HUES64 (cell line): ENCODE measurements around the gene PITX1.

ENCODE experiments used
- H3K27ac ChIP-seq: 2 replicates; pipeline ENCODE4 v1.7.0; 2013; ENCODE audit warnings: low read depth, low read length, inconsistent platforms
- H3K27me3 ChIP-seq: 2 replicates; pipeline ENCODE4 v1.6.1; 2013; ENCODE audit warnings: mild to moderate bottlenecking, low read length; ENCODE audit not compliant: insufficient read depth
- H3K36me3 ChIP-seq: 2 replicates; pipeline ENCODE4 v1.6.1; 2013; ENCODE audit warnings: mild to moderate bottlenecking, low read length; ENCODE audit not compliant: insufficient read depth
- H3K4me1 ChIP-seq: 2 replicates; pipeline ENCODE4 v1.6.1; 2013; ENCODE audit warnings: mild to moderate bottlenecking, low read length, moderate library complexity; ENCODE audit not compliant: insufficient read depth
- H3K4me3 ChIP-seq: 2 replicates; pipeline ENCODE4 v1.5.1; 2013; ENCODE audit warnings: mild to moderate bottlenecking, low read length, moderate library complexity
- H3K9ac ChIP-seq: 2 replicates; pipeline ENCODE4 v1.6.1; 2013; ENCODE audit warnings: mild to moderate bottlenecking, low read depth, low read length
- H3K9me3 ChIP-seq: 2 replicates; pipeline ENCODE4 v1.6.1; 2013; ENCODE audit warnings: low read depth, low read length; ENCODE audit not compliant: insufficient read depth
- WGBS: fragments of 150-250, 120-280 bp; methylation state at CpG from one replicate; pipeline ENCODE4 v1.1.7; 2013; ENCODE audit warnings: missing lambda C conversion rate; 5-methylcytosine and 5-hydroxymethylcytosine counted together

Gene PITX1

GRCh38 chr5:135069895-135070657 is 36.0 kb upstream of the PITX1 start:
- H3K4me1 ChIP-seq, result peaks cover 15% of the 10 kb centered on the region; the same call in 1 of the 2 replicates
- no peak overlapping the region for H3K4me3 ChIP-seq
- no peaks in the 10 kb centered on the region for H3K36me3 ChIP-seq
- no peak overlapping the region for H3K27ac ChIP-seq
- H3K9ac ChIP-seq, result no peak overlapping the region
- 79% methylated on average over 19 of the region's 19 CpGs for WGBS
- H3K27me3 ChIP-seq, result peaks cover 99% of the 10 kb centered on the region
- H3K9me3 ChIP-seq, result no peaks in the 10 kb centered on the region

GRCh38 chr5:135069016-135069770 is 35.2 kb upstream of the PITX1 start:
- H3K9ac ChIP-seq, result no peak overlapping the region
- H3K36me3 ChIP-seq, result no peaks in the 10 kb centered on the region
- no peak overlapping the region for H3K27ac ChIP-seq
- peaks cover 15% of the 10 kb centered on the region; the same call in 1 of the 2 replicates for H3K4me1 ChIP-seq
- 51% methylated on average over 15 of the region's 15 CpGs for WGBS
- H3K4me3 ChIP-seq, result no peak overlapping the region
- H3K27me3 ChIP-seq, result peaks cover 99% of the 10 kb centered on the region
- no peaks in the 10 kb centered on the region for H3K9me3 ChIP-seq

- H3K36me3 ChIP-seq, result no peaks in the 10 kb centered on the region
- WGBS, result 82% methylated on average over 9 of the region's 9 CpGs
- no peak overlapping the region for H3K27ac ChIP-seq
- no peak overlapping the region for H3K9ac ChIP-seq
- peaks cover 10% of the 10 kb centered on the region; the same call in 1 of the 2 replicates for H3K4me1 ChIP-seq
- H3K9me3 ChIP-seq, result no peaks in the 10 kb centered on the region
- no peak overlapping the region for H3K4me3 ChIP-seq
- peaks cover 94% of the 10 kb centered on the region for H3K27me3 ChIP-seq
These were observed 33.6 kb upstream of the PITX1 start for GRCh38 chr5:135067587-135067986.

GRCh38 chr5:135066781-135067180 is 32.8 kb upstream of the PITX1 start:
- no peak overlapping the region for H3K4me3 ChIP-seq
- H3K36me3 ChIP-seq, result no peaks in the 10 kb centered on the region
- no peaks in the 10 kb centered on the region for H3K9me3 ChIP-seq
- peaks cover 6% of the 10 kb centered on the region; the same call in 1 of the 2 replicates for H3K4me1 ChIP-seq
- H3K27ac ChIP-seq, result no peak overlapping the region
- 90% methylated on average over 5 of the region's 5 CpGs for WGBS
- peaks cover 88% of the 10 kb centered on the region for H3K27me3 ChIP-seq
- no peak overlapping the region for H3K9ac ChIP-seq

- 89% methylated on average over 14 of the region's 16 CpGs for WGBS
- Histone ChIP-seq H3K27me3 (peaks cover 77% of the 10 kb centered on the region), H3K36me3 (no peaks in the 10 kb centered on the region), H3K9ac (no peak overlapping the region), H3K4me3 (no peak overlapping the region), H3K4me1 (peaks cover 6% of the 10 kb centered on the region; the same call in 1 of the 2 replicates), H3K9me3 (no peaks in the 10 kb centered on the region), H3K27ac (no peak overlapping the region)
These were observed 31.6 kb upstream of the PITX1 start for GRCh38 chr5:135065306-135066265.

- Histone ChIP-seq H3K36me3 (no peaks in the 10 kb centered on the region), H3K27me3 (peaks cover 72% of the 10 kb centered on the region)
- WGBS, result 84% methylated on average over 4 of the region's 4 CpGs
These were observed 30.2 kb upstream of the PITX1 start for GRCh38 chr5:135064235-135064570.

GRCh38 chr5:135063511-135064234 is 29.6 kb upstream of the PITX1 start:
- Histone ChIP-seq H3K4me3 (no peak overlapping the region), H3K9ac (no peak overlapping the region), H3K27ac (no peak overlapping the region), H3K9me3 (no peaks in the 10 kb centered on the region), H3K36me3 (no peaks in the 10 kb centered on the region), H3K4me1 (no peaks in the 10 kb centered on the region), H3K27me3 (peaks cover 72% of the 10 kb centered on the region)
- WGBS, result 85% methylated on average over 14 of the region's 14 CpGs

More at GRCh38 chr5:135064235-135064570, 30.2 kb upstream of the PITX1 start:
- H3K4me3 ChIP-seq, result no peak overlapping the region
- no peak overlapping the region for H3K27ac ChIP-seq
- no peak overlapping the region for H3K9ac ChIP-seq
- no peaks in the 10 kb centered on the region for H3K9me3 ChIP-seq
- H3K4me1 ChIP-seq, result peaks cover 5% of the 10 kb centered on the region; the same call in 1 of the 2 replicates

- Histone ChIP-seq H3K4me3 (no peak overlapping the region), H3K4me1 (no peaks in the 10 kb centered on the region), H3K9me3 (no peaks in the 10 kb centered on the region), H3K27ac (no peak overlapping the region), H3K27me3 (peaks cover 72% of the 10 kb centered on the region), H3K9ac (no peak overlapping the region), H3K36me3 (no peaks in the 10 kb centered on the region)
- WGBS, result 94% methylated on average over 8 of the region's 8 CpGs
These were observed 29.0 kb upstream of the PITX1 start for GRCh38 chr5:135063056-135063445.

GRCh38 chr5:135062216-135063055 is 28.4 kb upstream of the PITX1 start:
- Histone ChIP-seq H3K4me3 (no peak overlapping the region), H3K4me1 (no peaks in the 10 kb centered on the region), H3K27me3 (peaks cover 66% of the 10 kb centered on the region; the same call in 1 of the 2 replicates), H3K9me3 (no peaks in the 10 kb centered on the region), H3K9ac (no peak overlapping the region), H3K27ac (no peak overlapping the region), H3K36me3 (no peaks in the 10 kb centered on the region)
- WGBS, result 90% methylated on average over 16 of the region's 17 CpGs

- WGBS, result 88% methylated on average over 6 of the region's 6 CpGs
- H3K9ac ChIP-seq, result no peak overlapping the region
- H3K4me3 ChIP-seq, result no peak overlapping the region
These were observed 27.0 kb upstream of the PITX1 start for GRCh38 chr5:135061001-135061400.

More at GRCh38 chr5:135061001-135061400, 27.0 kb upstream of the PITX1 start:
- H3K4me1 ChIP-seq, result no peaks in the 10 kb centered on the region
- H3K36me3 ChIP-seq, result no peaks in the 10 kb centered on the region
- peaks cover 62% of the 10 kb centered on the region; the same call in 1 of the 2 replicates for H3K27me3 ChIP-seq
- no peak overlapping the region for H3K27ac ChIP-seq
- no peaks in the 10 kb centered on the region for H3K9me3 ChIP-seq
